D721Med (cell line): ENCODE measurements around the gene PTPA.

ENCODE experiments used
- DNase-seq: peaks from one replicate; pipeline ENCODE4 v3.0.0; 2011; ENCODE audit warnings: low spot score; ENCODE audit not compliant: insufficient read length
- FAIRE-seq: peaks from 2 replicates; lab custom pipeline; 2011; peaks lifted over from hg19 to GRCh38; lab: Jason Lieb, UNC
- CTCF ChIP-seq: IDR thresholded peaks from 2 replicates; pipeline ENCODE4 v1.5.1; 2012; ENCODE audit warnings: mild to moderate bottlenecking, control low read depth; ENCODE audit not compliant: insufficient read depth; ENCODE audit errors: missing control alignments

PTPA gene

GRCh38 chr9:129110740-129111527, at the start of gene PTPA, which contains the start of gene CRAT:
PTPA (plus strand) TSS chr9:129111415; CDS start chr9:129111601, 186 bp downstream.
CRAT (minus strand) TSS chr9:129110793; CDS start chr9:129110509, 284 bp downstream.
- no peak for FAIRE-seq
- DNase-seq, result peak; percentile 98
- TF ChIP-seq CTCF, result no peak

- no peak for FAIRE-seq
- TF ChIP-seq CTCF, result no peak
- DNase-seq, result no peak
These were observed 48.2 kb upstream of the PTPA start for GRCh38 chr9:129063061-129063460.

- TF ChIP-seq CTCF, result no peak
- DNase-seq (no peak), FAIRE-seq (no peak)
These were observed 46.7 kb upstream of the PTPA start for GRCh38 chr9:129064499-129064908.

GRCh38 chr9:129068110-129068509, 43.1 kb upstream of the PTPA start:
- no peak for FAIRE-seq
- TF ChIP-seq CTCF, result no peak
- no peak for DNase-seq

GRCh38 chr9:129068990-129069861, 42.0 kb upstream of the PTPA start:
- FAIRE-seq, result no peak

More at GRCh38 chr9:129068990-129069861, 42.0 kb upstream of the PTPA start:
- no peak for DNase-seq
- TF ChIP-seq CTCF, result no peak
